Transverse colon (tissue), 4 donors: ENCODE results near the gene PC. TPM values are rescaled to one million over a fixed set of nuclear protein-coding genes. Genes with fewer than 3 reads are reported as not detected.

Source experiments
- DNase-seq: peaks from one replicate; pipeline ENCODE4 v3.0.0-alpha.2; 2019
- H3K27ac ChIP-seq, 4 donors: fragments of 200-600 bp; sonication (generic); 2 replicates each; pipeline ENCODE4 v1.5.1; 2016 to 2018; ENCODE audit warnings: inconsistent platforms in 4 of 4
- H3K27me3 ChIP-seq: fragments of 200-600 bp; sonication (generic); 2 replicates; pipeline ENCODE4 v1.5.1; 2017; ENCODE audit warnings: inconsistent platforms
- H3K36me3 ChIP-seq, 4 donors: fragments of 200-600 bp; sonication (generic); 2 replicates each; pipeline ENCODE4 v1.5.1; 2017 to 2019; ENCODE audit warnings: inconsistent platforms in 4 of 4
- H3K4me1 ChIP-seq, 4 donors: fragments of 200-600 bp; sonication (generic); 2 replicates each; pipeline ENCODE4 v1.5.1; 2017 to 2020; ENCODE audit warnings: inconsistent platforms in 4 of 4
- H3K4me3 ChIP-seq, 4 donors: fragments of 200-600 bp; sonication (generic); 1 replicate in 1 of 4; 2 replicates in 3 of 4; pipeline versions ENCODE4 v1.5.1 to v1.6.1; 2017 to 2019; ENCODE audit warnings: inconsistent platforms in 4 of 4
- H3K9me3 ChIP-seq, 2 donors: fragments of 200-600 bp; sonication (generic); 2 replicates each; pipeline ENCODE4 v1.5.1; 2017 to 2019; ENCODE audit warnings: inconsistent platforms in 2 of 2
- EP300 ChIP-seq: sonication (generic); formaldehyde crosslinking; IDR thresholded peaks from one replicate; pipeline ENCODE4 v1.6.1; 2017; ENCODE audit warnings: antibody characterized with exemption, low read depth
- POLR2A ChIP-seq: fragments of 450-650 bp; IDR thresholded peaks from one replicate; pipeline ENCODE4 v1.6.1; 2016; ENCODE audit warnings: antibody characterized with exemption, mild to moderate bottlenecking, moderate library complexity
- POLR2AphosphoS5 ChIP-seq, 3 donors: sonication (generic); formaldehyde crosslinking; IDR thresholded peaks; one replicate each; pipeline ENCODE4 v1.6.1; 2016; ENCODE audit warnings: antibody characterized with exemption in 3 of 3
- WGBS, 2 donors: methylation state at CpG; one replicate each; pipeline ENCODE4 v1.1.5; 2018; ENCODE audit warnings: low coverage in 1 of 2; 5-methylcytosine and 5-hydroxymethylcytosine counted together
- in situ Hi-C, 4 donors: fragments of 200-750 bp; cut with MboI; loops; one replicate each; pipeline versions ENCODE4 v1.15.0 to v1.15.1; 2017; ENCODE audit warnings: low sequenced_read_pairs in 3 of 4, low pct_ligation_motif_present in 1 of 4, low pct_unique_long_range_greater_than_20kb in 1 of 4
- intact Hi-C: fragments of 100-400 bp; cut with DNase I; formaldehyde crosslinking; loops from one replicate; pipeline ENCODE4 v1.15.1; 2023; ENCODE audit warnings: low total_unique reads
- total RNA-seq, 4 donors: library from RNA; depleted of rRNA; stranded (reverse); fragments of >200 nt; gene quantifications; one replicate each; pipeline ENCODE4 v1.1.0, GENCODE V29; 2016
- TF ChIP-seq, protein P1 (sequence below), 5 experiments: fragments of 200-600 bp in 3 of 5; fragments of 450-650 bp in 2 of 5; sonication (generic) in 3 of 5; IDR thresholded peaks; 1 replicate in 2 of 5; 2 replicates in 3 of 5; pipeline ENCODE4 v1.5.1; 2016 to 2017; ENCODE audit warnings: antibody characterized with exemption in 5 of 5, inconsistent platforms in 3 of 5, mild to moderate bottlenecking in 2 of 5, moderate library complexity in 1 of 5

Gene PC
- total RNA-seq, 4 donors from 2014 or later = 14.9 to 246 (median 38.1) TPM

DNA sequence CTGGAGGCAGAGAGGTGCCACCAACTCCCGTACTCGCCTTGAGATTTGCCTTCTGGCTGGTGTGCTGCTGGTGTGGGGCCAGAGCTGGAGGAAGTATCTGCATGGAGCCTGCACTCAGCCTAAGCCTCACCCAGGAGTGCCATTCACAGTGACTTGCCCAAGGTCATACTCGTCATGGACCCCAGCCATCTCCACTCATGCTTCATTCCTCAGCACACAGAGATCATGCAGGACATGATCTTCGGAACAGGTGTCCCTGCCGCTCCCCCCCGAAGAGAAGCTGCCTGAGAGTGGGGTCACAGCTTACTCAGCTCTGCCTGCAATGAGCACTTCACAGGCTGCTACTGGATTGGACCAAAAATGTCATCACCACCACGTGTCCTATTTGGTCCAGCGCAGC, 49.0 kb downstream of the PC start:
- Histone ChIP-seq H3K36me3 (no peaks in the 10 kb centered on the region), H3K27ac (no peak overlapping the region), H3K4me3 (no peak overlapping the region), H3K9me3 (no peaks in the 10 kb centered on the region), H3K27me3 (no peaks in the 10 kb centered on the region), H3K4me1 (peaks cover 0 to 7% (median 0%) of the 10 kb centered on the region in 4 donors)
- WGBS, 2 donors = 93% methylated on average over 8 of the region's 8 CpGs; no CpG with 5 or more reads in 1 of the 2 donors
- TF ChIP-seq EP300 (no peak), POLR2AphosphoS5 (IDR thresholded peaks at IDR 0.05) (no peak), POLR2A (no peak)
- TF ChIP-seq, protein P1, sequence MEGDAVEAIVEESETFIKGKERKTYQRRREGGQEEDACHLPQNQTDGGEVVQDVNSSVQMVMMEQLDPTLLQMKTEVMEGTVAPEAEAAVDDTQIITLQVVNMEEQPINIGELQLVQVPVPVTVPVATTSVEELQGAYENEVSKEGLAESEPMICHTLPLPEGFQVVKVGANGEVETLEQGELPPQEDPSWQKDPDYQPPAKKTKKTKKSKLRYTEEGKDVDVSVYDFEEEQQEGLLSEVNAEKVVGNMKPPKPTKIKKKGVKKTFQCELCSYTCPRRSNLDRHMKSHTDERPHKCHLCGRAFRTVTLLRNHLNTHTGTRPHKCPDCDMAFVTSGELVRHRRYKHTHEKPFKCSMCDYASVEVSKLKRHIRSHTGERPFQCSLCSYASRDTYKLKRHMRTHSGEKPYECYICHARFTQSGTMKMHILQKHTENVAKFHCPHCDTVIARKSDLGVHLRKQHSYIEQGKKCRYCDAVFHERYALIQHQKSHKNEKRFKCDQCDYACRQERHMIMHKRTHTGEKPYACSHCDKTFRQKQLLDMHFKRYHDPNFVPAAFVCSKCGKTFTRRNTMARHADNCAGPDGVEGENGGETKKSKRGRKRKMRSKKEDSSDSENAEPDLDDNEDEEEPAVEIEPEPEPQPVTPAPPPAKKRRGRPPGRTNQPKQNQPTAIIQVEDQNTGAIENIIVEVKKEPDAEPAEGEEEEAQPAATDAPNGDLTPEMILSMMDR (IDR thresholded peaks at IDR 0.05) = no peak
- intact Hi-C loops (no loop called here), in situ Hi-C loops (no loop called here)
- DNase-seq = no peak

DNA sequence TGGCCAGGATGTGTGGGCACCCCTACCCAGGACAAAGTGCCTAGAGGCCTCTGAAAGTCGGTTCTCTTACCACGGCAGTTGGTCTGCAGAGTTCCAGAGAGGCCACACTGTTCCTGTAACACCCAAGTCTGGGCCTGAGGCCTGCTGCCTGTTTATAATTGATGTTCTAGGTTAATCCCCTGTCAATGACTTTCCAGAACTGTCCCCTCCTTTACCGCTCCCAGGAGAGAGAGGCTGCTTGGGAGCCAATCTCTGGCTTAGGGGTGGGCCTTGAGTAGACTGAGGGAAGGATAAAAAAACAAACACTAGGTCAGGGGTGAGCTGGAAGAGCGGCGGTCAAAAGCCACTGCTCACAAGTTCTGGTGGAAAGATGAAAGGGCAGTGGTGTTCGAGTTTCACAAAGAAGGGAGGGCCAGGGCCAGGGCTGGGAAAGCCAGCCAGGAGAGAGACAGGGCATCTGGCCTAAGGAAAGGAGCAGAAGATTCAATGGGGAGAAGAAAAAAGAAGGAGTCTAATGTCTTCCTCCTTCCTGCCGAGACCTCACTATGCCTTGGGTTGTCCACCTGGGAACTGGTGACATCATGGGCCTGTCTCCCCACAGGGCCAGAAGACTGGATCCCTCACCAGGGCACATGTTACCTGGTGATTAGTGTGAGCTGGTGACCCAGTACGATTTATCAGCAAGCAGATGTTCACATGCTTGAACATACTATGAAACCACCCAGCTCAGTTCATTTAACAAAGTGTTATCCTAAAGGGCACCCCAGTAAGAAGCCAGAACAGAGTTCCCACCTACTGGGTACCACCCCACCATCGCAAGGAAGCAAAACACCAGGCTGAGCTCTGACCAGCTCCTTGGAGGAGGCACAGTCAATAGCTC, 50.2 kb downstream of the PC start:
- in situ Hi-C loops (no loop called here), intact Hi-C loops (no loop called here)
- Histone ChIP-seq H3K9me3 (no peaks in the 10 kb centered on the region), H3K27me3 (no peaks in the 10 kb centered on the region), H3K36me3 (no peaks in the 10 kb centered on the region), H3K27ac (no peak overlapping the region), H3K4me1 (peaks cover 0 to 9% (median 0%) of the 10 kb centered on the region in 4 donors), H3K4me3 (no peak overlapping the region)
- DNase-seq = no peak
- 81% methylated on average over 9 of the region's 9 CpGs; no CpG with 5 or more reads in 1 of the 2 donors for WGBS, 2 donors
- TF ChIP-seq POLR2A = no peak
- TF ChIP-seq, protein P1 (IDR thresholded peaks at IDR 0.05) = no peak
- no peak for TF ChIP-seq POLR2AphosphoS5 (IDR thresholded peaks at IDR 0.05)
- no peak for TF ChIP-seq EP300

DNA sequence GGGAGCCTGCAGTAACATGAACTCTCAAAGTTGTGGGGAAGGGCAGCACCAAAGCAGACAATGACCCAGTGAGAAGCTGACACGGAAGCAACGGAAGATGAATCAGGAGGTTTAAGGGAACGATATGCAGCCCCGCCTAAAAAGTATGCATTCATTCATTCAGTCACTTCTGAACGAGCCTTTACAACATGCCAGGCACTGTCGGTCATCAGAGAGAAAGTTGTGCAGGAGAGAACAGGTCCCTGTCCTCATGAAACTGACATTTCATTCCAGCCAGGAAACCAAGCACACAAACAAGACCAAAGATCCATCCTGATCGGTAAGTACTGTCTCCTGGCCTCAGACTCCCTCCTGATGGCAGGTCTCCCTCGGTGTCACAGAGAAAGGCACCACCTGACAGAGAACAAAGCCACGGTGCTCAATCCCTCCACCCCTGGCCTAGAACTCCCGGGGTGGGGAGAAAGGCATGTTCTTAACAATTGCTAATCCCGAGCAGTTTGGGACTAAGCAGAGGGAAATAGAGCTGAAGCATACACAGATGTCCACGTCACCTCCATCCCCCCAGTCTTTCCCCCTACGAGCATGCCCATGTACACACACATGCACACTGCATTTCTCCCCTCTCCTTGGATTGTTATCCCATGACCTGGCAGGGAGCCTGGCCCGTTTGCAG, 52.0 kb downstream of the PC start:
- TF ChIP-seq EP300 (no peak), POLR2AphosphoS5 (IDR thresholded peaks at IDR 0.05) (no peak), POLR2A (no peak)
- TF ChIP-seq, protein P1 (IDR thresholded peaks at IDR 0.05) = no peak
- in situ Hi-C loops = no loop called here
- peaks cover 0 to 9% (median 0%) of the 10 kb centered on the region in 4 donors for H3K4me1 ChIP-seq
- no peak for DNase-seq
- no peaks in the 10 kb centered on the region for H3K9me3 ChIP-seq
- no peak overlapping the region for H3K4me3 ChIP-seq
- no peaks in the 10 kb centered on the region for H3K36me3 ChIP-seq
- no peaks in the 10 kb centered on the region for H3K27me3 ChIP-seq
- WGBS, 2 donors = 64 to 74% methylated on average over 11 to 14 of the region's 14 CpGs
- intact Hi-C loops = no loop called here
- H3K27ac ChIP-seq = no peak overlapping the region

DNA sequence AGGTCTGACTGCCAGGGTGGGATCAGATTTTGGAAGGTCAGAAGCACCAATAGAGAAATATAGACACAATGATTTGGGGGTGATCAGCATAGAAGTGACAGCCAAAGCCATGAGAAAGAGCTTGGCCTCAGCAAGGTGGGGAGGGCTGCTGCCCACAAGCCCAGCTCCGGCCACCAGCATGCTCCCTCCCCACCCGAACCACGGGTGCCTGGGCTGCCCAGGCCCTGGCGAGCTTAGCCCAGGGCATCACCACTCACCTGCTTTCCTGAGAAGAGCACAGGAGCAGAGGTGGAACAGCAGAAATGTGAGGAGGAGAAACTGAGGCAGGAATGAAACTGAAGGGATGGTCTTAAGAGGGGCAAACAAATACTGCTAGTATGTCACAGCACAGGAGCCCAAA, 52.6 kb downstream of the PC start:
- Histone ChIP-seq H3K4me1 (peaks cover 0 to 9% (median 0%) of the 10 kb centered on the region in 4 donors), H3K27me3 (no peaks in the 10 kb centered on the region), H3K4me3 (no peak overlapping the region), H3K36me3 (no peaks in the 10 kb centered on the region), H3K27ac (no peak overlapping the region), H3K9me3 (no peaks in the 10 kb centered on the region)
- DNase-seq = no peak
- in situ Hi-C loops (no loop called here), intact Hi-C loops (no loop called here)
- TF ChIP-seq POLR2AphosphoS5 (IDR thresholded peaks at IDR 0.05) (no peak), POLR2A (no peak), EP300 (no peak)
- TF ChIP-seq, protein P1 (IDR thresholded peaks at IDR 0.05) = no peak
- WGBS, 2 donors = 78% methylated on average over 4 of the region's 4 CpGs; no CpG with 5 or more reads in 1 of the 2 donors
